CD4-positive, alpha-beta memory T cell (primary cell): ENCODE results near the gene FHOD3. TPM values are rescaled to one million over a fixed set of nuclear protein-coding genes. Genes with fewer than 3 reads are reported as not detected.

Experiments used
- CTCF ChIA-PET: fragments of 350-600 bp; sonication (Branson Sonifier 250); formaldehyde crosslinking; loops from one replicate; lab custom pipeline; 2021; ENCODE audit warnings: inconsistent platforms; ENCODE audit not compliant: partially characterized antibody; lab: Charles Lee
- POLR2A ChIA-PET: fragments of 350-600 bp; sonication (Branson Sonifier 250); formaldehyde crosslinking; loops from one replicate; lab custom pipeline; 2021; ENCODE audit not compliant: partially characterized antibody; lab: Charles Lee
- DNase-seq, 5 donors: peaks; one replicate each; pipeline versions ENCODE4 v3.0.0 to v3.0.0-alpha.2; 2020 to 2022; ENCODE audit warnings: mixed read lengths in 1 of 5
- H3K27ac ChIP-seq: one replicate; pipeline ENCODE4 v1.7.0; 2013; ENCODE audit warnings: low read depth, low read length
- H3K27me3 ChIP-seq: 2 replicates; pipeline ENCODE4 v1.7.0; 2013; ENCODE audit warnings: mild to moderate bottlenecking, low read length, moderate library complexity; ENCODE audit not compliant: insufficient read depth
- H3K36me3 ChIP-seq: 2 replicates; pipeline ENCODE4 v1.7.0; 2013; ENCODE audit warnings: mild to moderate bottlenecking, low read length, moderate library complexity; ENCODE audit not compliant: insufficient read depth
- H3K4me1 ChIP-seq: 2 replicates; pipeline ENCODE4 v1.7.0; 2013; ENCODE audit warnings: mild to moderate bottlenecking, low read length, moderate library complexity; ENCODE audit not compliant: insufficient read depth
- H3K4me3 ChIP-seq, 2 donors: one replicate each; pipeline ENCODE4 v1.7.0; 2013; ENCODE audit warnings: low read length in 2 of 2, mild to moderate bottlenecking in 1 of 2
- H3K9me3 ChIP-seq, 2 donors: one replicate each; pipeline ENCODE4 v1.7.0; 2013; ENCODE audit warnings: low read length in 2 of 2, control low read depth in 1 of 2; ENCODE audit not compliant: control insufficient read depth in 1 of 2
- H3K27ac Mint-ChIP-seq, 7 donors: one replicate each; pipeline ENCODE4 v1.8.0; 2020 to 2021; ENCODE audit warnings: mixed read lengths in 7 of 7, mild to moderate bottlenecking in 6 of 7, inconsistent platforms in 3 of 7, moderate library complexity in 3 of 7
- H3K27me3 Mint-ChIP-seq, 2 donors: one replicate each; pipeline ENCODE4 v1.8.0; 2020 to 2021; ENCODE audit warnings: mixed read lengths in 2 of 2
- H3K36me3 Mint-ChIP-seq, 2 donors: one replicate each; pipeline ENCODE4 v1.8.0; 2020 to 2021; ENCODE audit warnings: mixed read lengths in 2 of 2, inconsistent platforms in 1 of 2, mild to moderate bottlenecking in 1 of 2
- H3K4me1 Mint-ChIP-seq, 4 donors: one replicate each; pipeline ENCODE4 v1.8.0; 2020 to 2021; ENCODE audit warnings: mixed read lengths in 4 of 4, mild to moderate bottlenecking in 1 of 4
- H3K4me3 Mint-ChIP-seq, 8 donors: one replicate each; pipeline ENCODE4 v1.8.0; 2020 to 2021; ENCODE audit warnings: mixed read lengths in 8 of 8, mild to moderate bottlenecking in 7 of 8, moderate library complexity in 6 of 8, inconsistent platforms in 3 of 8
- H3K9me3 Mint-ChIP-seq, 8 donors: one replicate each; pipeline ENCODE4 v1.8.0; 2020 to 2021; ENCODE audit warnings: mixed read lengths in 8 of 8, mild to moderate bottlenecking in 5 of 8, inconsistent platforms in 3 of 8, moderate library complexity in 1 of 8
- intact Hi-C: fragments of 100-400 bp; cut with micrococcal nuclease; formaldehyde crosslinking; loops from one replicate; pipeline ENCODE4 v1.15.1; 2023
- polyA plus RNA-seq, 2 donors: library from polyadenylated mRNA; unstranded; fragments of 300-500 nt; fragmentation: Illumina TruSeq; gene quantifications; one replicate each; pipeline ENCODE4 v1.2.3, GENCODE V29; 2021
- total RNA-seq, 2 experiments: library from RNA; stranded (reverse); gene quantifications; one replicate each; pipeline ENCODE4 v1.2.3, GENCODE V29; 2021

FHOD3 gene
- total and polyA plus RNA-seq, 4 experiments from 2014 or later = not detected

DNA sequence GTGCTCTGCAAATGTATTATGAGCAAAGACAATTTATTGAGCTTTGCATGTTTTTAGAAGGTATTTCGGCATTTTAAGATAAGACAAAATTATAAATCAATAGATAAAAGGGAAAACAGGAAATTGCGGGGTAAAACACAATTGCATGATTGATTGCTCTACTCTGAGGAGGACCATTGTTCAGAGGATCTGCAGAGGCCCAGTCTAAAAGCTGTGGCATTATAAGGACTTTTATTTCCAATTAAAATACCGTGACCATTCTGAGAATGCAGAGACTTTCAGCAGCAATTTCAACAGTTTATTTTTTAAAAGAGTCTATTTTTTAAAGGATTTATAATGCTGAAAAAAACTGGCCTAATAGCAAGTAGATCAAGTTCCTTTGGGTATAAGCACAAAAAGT lies 469.3 kb downstream of the FHOD3 start:
- Histone ChIP-seq H3K4me3 (no peak overlapping the region), H3K4me1 (no peaks in the 10 kb centered on the region), H3K27me3 (no peaks in the 10 kb centered on the region), H3K9me3 (no peaks in the 10 kb centered on the region), H3K27ac (no peak overlapping the region), H3K36me3 (no peaks in the 10 kb centered on the region)
- intact Hi-C loops = no loop called here
- POLR2A ChIA-PET = no interaction called here
- Mint-ChIP-seq H3K36me3 (no peaks in the 10 kb centered on the region), H3K27ac (no peak overlapping the region), H3K27me3 (no peaks in the 10 kb centered on the region), H3K9me3 (peaks cover 0 to 3% (median 0%) of the 10 kb centered on the region in 8 donors), H3K4me1 (peaks cover 4 to 8% (median 7%) of the 10 kb centered on the region in 4 donors), H3K4me3 (no peak overlapping the region)
- CTCF ChIA-PET = interaction anchor here (0.6 kb wide), 1 partner anchor 25 kb away, joined by 3 read pairs; no protein-coding TSS in a partner anchor
- no peak for DNase-seq

DNA sequence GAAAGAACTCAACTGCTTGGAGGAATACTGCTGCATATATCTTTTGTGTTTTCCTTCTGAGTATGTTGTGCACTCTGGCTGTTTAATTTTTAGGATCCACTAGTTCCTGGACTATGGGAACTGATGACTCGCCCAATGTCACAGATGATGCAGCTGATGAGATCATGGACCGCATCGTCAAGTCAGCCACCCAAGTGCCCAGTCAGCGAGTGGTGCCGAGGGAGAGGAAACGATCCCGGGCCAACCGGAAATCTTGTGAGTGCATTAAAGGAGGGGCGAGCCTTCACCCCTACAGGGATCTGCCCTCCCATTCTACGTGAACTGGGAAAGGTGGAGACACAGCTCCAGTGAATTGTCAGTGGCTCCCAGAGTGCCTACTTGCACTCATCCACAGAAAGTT lies 471.7 kb downstream of the FHOD3 start:
- peaks cover 6 to 9% (median 7%) of the 10 kb centered on the region in 4 donors for H3K4me1 Mint-ChIP-seq
- intact Hi-C loops = no loop called here
- Histone ChIP-seq H3K27me3 (no peaks in the 10 kb centered on the region), H3K36me3 (no peaks in the 10 kb centered on the region), H3K4me3 (no peak overlapping the region), H3K4me1 (no peaks in the 10 kb centered on the region), H3K9me3 (no peaks in the 10 kb centered on the region), H3K27ac (no peak overlapping the region)
- DNase-seq = no peak
- peaks cover 0 to 3% (median 0%) of the 10 kb centered on the region in 8 donors for H3K9me3 Mint-ChIP-seq
- POLR2A ChIA-PET = no interaction called here
- H3K27me3 Mint-ChIP-seq = no peaks in the 10 kb centered on the region
- no peak overlapping the region for H3K27ac Mint-ChIP-seq
- H3K4me3 Mint-ChIP-seq = no peak overlapping the region
- no peaks in the 10 kb centered on the region for H3K36me3 Mint-ChIP-seq
- CTCF ChIA-PET = no interaction called here

- ChIA-PET POLR2A (no interaction called here), CTCF (no interaction called here)
- no peak for DNase-seq
- no peaks in the 10 kb centered on the region for H3K36me3 Mint-ChIP-seq
- no peaks in the 10 kb centered on the region for H3K36me3 ChIP-seq
- H3K9me3 Mint-ChIP-seq = peaks cover 0 to 3% (median 0%) of the 10 kb centered on the region in 8 donors
- H3K27ac Mint-ChIP-seq = no peak overlapping the region
- H3K4me3 Mint-ChIP-seq = no peak overlapping the region
- H3K27me3 Mint-ChIP-seq = no peaks in the 10 kb centered on the region
- H3K27ac ChIP-seq = no peak overlapping the region
- no peaks in the 10 kb centered on the region for H3K27me3 ChIP-seq
- H3K9me3 ChIP-seq = no peaks in the 10 kb centered on the region
- intact Hi-C loops = no loop called here
- H3K4me1 Mint-ChIP-seq = peaks cover 6 to 9% (median 7%) of the 10 kb centered on the region in 4 donors
- no peak overlapping the region for H3K4me3 ChIP-seq
- no peaks in the 10 kb centered on the region for H3K4me1 ChIP-seq
Measured at GRCh38 chr18:36769611-36770314, 472.2 kb downstream of the FHOD3 start.

DNA sequence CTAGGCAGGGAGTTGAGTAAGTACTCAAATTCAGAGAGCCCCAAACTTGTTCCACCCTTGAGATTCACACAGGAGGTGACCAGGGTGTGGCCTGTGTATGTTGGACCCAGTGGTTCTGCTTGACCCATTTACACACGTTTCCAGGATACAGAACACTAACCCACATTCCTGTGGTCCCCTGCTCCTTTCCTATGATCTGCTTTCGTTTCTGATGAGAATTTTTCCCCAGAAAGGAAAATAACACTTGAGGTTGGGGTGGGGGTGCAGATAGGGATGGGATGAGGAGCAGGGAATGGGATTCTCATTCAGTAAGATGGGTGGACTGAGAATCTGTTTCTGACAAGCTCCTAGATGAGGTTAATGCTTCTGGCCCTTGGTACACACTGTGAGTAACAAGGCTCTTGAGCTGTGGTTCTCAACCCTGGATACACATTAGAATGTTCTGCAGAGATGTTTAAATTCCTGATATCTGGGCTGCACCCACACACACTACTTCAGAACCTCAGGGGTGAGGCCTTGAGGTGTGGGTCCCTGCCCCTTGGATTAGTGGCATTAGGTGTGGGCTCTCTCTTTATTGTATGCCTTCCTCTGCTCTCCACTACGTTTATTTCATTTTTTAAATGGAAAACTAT lies 472.9 kb downstream of the FHOD3 start:
- H3K9me3 Mint-ChIP-seq = peaks cover 0 to 3% (median 0%) of the 10 kb centered on the region in 8 donors
- CTCF ChIA-PET = no interaction called here
- intact Hi-C loops = no loop called here
- no peaks in the 10 kb centered on the region for H3K36me3 Mint-ChIP-seq
- no peak overlapping the region for H3K4me3 ChIP-seq
- no peak overlapping the region for H3K27ac Mint-ChIP-seq
- H3K27me3 Mint-ChIP-seq = no peaks in the 10 kb centered on the region
- POLR2A ChIA-PET = no interaction called here
- no peak for DNase-seq
- no peaks in the 10 kb centered on the region for H3K4me1 ChIP-seq
- H3K36me3 ChIP-seq = no peaks in the 10 kb centered on the region
- H3K27me3 ChIP-seq = no peaks in the 10 kb centered on the region
- H3K4me1 Mint-ChIP-seq = peaks cover 6 to 9% (median 7%) of the 10 kb centered on the region in 4 donors
- no peaks in the 10 kb centered on the region for H3K9me3 ChIP-seq
- no peak overlapping the region for H3K4me3 Mint-ChIP-seq
- no peak overlapping the region for H3K27ac ChIP-seq

GRCh38 chr18:36771245-36771644 lies 473.7 kb downstream of the FHOD3 start:
- no peak overlapping the region for H3K4me3 Mint-ChIP-seq
- H3K36me3 ChIP-seq = no peaks in the 10 kb centered on the region
- peaks cover 0 to 3% (median 0%) of the 10 kb centered on the region in 8 donors for H3K9me3 Mint-ChIP-seq
- peak overlapping the region in 1 of 7 donors; percentile 12 for H3K27ac Mint-ChIP-seq
- H3K27me3 ChIP-seq = no peaks in the 10 kb centered on the region
- H3K36me3 Mint-ChIP-seq = no peaks in the 10 kb centered on the region
- no peak for DNase-seq
- H3K27me3 Mint-ChIP-seq = no peaks in the 10 kb centered on the region
- intact Hi-C loops = no loop called here
- H3K9me3 ChIP-seq = no peaks in the 10 kb centered on the region
- peaks cover 6 to 9% (median 7%) of the 10 kb centered on the region in 4 donors for H3K4me1 Mint-ChIP-seq
- H3K27ac ChIP-seq = no peak overlapping the region
- CTCF ChIA-PET = no interaction called here
- POLR2A ChIA-PET = no interaction called here
- no peak overlapping the region for H3K4me3 ChIP-seq
- no peaks in the 10 kb centered on the region for H3K4me1 ChIP-seq

- Mint-ChIP-seq H3K4me3 (no peak overlapping the region), H3K36me3 (no peaks in the 10 kb centered on the region), H3K27me3 (no peaks in the 10 kb centered on the region), H3K4me1 (peaks cover 6 to 9% (median 7%) of the 10 kb centered on the region in 4 donors), H3K27ac (no peak overlapping the region), H3K9me3 (peaks cover 0 to 3% (median 0%) of the 10 kb centered on the region in 8 donors)
- Histone ChIP-seq H3K9me3 (no peaks in the 10 kb centered on the region), H3K36me3 (no peaks in the 10 kb centered on the region), H3K27me3 (no peaks in the 10 kb centered on the region), H3K4me3 (no peak overlapping the region), H3K27ac (no peak overlapping the region), H3K4me1 (no peaks in the 10 kb centered on the region)
- POLR2A ChIA-PET = no interaction called here
- CTCF ChIA-PET = no interaction called here
- intact Hi-C loops = no loop called here
- no peak for DNase-seq
Measured at GRCh38 chr18:36772241-36772723, 474.8 kb downstream of the FHOD3 start.

GRCh38 chr18:36775396-36775795 lies 477.9 kb downstream of the FHOD3 start:
- intact Hi-C loops = no loop called here
- H3K27ac Mint-ChIP-seq = no peak overlapping the region
- H3K4me1 Mint-ChIP-seq = peaks cover 6 to 12% (median 8%) of the 10 kb centered on the region in 4 donors

More at GRCh38 chr18:36775396-36775795, 477.9 kb downstream of the FHOD3 start:
- peaks cover 0 to 9% of the 10 kb centered on the region in 2 donors for H3K36me3 Mint-ChIP-seq
- no peak for DNase-seq
- no peaks in the 10 kb centered on the region for H3K27me3 ChIP-seq
- no peak overlapping the region for H3K27ac ChIP-seq
- peaks cover 0 to 3% (median 0%) of the 10 kb centered on the region in 8 donors for H3K9me3 Mint-ChIP-seq
- no peak overlapping the region for H3K4me3 Mint-ChIP-seq
- H3K27me3 Mint-ChIP-seq = no peaks in the 10 kb centered on the region
- POLR2A ChIA-PET = no interaction called here
- no peaks in the 10 kb centered on the region for H3K9me3 ChIP-seq
- CTCF ChIA-PET = no interaction called here
- no peaks in the 10 kb centered on the region for H3K36me3 ChIP-seq
- no peaks in the 10 kb centered on the region for H3K4me1 ChIP-seq
- H3K4me3 ChIP-seq = no peak overlapping the region
